Central memory CD4-positive, alpha-beta T cell (primary cell): ENCODE data around the gene FLT4.

Experiments used
- DNase-seq: peaks from one replicate; pipeline ENCODE4 v3.0.0; 2022

FLT4 gene

DNA sequence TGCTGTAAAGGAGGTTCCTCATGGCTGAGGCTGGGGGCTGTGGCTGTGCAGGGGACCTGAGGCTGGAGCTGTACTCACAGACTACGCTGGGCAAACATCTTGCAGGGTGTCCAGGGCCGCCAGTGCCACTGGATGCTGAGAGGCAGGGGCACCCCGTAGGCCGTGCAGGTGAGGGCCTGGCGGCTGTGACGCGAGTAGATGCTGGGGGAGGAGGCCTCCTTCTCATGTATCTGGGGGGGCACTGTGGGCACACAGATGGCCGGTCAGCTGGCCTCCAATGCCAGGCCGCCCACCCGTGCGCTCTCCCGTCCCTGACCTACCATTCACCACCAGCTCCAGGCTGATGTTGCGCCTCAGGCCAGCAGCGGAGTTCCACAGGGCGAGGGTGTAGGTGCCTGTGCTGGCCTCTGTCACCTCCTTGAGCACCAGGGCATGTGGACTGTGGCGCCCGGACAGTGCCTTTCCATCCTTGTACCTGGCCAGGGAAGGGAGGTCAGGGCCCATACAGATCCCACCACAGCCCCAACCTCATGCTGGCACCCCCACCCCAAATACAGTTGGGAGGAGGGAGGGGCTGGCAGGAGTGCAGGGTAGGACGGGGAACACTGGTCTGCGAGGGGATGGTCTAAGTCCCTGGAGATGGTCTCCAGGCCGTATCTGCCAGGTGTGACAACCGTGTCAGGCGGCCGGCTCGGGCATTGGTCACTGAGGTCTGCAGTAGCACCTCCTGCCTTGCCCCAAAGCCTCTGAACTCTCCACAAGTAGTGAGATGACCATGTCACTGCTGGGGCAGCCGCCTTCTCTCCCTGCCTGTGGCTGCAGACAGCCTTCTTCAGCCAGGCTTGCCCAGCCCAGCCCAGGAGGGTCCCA lies 23.4 kb downstream of the FLT4 start:
- DNase-seq: no peak

DNA sequence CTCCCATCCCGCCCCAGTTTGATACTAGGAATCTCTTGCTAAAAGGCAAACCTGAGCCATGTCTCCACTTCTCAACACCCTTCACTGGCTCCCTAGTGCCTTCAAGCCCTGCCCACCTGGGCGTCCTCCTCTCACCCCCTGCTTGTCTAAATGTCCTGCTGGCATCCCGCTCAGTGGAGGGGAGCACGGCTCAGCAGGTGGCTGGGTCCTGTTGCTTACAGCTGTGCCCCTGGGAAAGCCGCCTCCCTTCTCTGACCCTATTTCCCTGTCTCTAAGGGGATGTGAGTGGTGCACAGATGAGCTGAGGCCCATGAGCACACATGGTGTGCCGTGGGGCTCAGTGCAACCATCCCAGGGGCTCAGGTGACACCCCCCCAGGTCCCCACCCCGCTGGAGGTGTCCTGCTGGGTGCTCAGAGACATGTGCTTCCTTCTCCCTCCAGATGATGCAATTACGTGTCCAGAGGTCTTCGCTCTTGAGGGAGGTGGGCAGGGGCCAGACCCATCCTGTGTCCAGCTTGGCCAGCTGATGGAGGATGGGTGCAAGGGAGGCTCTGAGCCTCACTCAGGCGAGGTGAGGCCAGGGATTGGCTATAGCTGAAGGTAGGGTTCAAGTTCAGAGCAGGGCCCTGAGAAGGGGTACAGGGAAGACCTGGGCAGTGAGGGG lies 24.1 kb downstream of the FLT4 start:
- no peak for DNase-seq

- no peak for DNase-seq
Observed at GRCh38 chr5:180624587-180624986, 24.8 kb downstream of the FLT4 start.

DNA sequence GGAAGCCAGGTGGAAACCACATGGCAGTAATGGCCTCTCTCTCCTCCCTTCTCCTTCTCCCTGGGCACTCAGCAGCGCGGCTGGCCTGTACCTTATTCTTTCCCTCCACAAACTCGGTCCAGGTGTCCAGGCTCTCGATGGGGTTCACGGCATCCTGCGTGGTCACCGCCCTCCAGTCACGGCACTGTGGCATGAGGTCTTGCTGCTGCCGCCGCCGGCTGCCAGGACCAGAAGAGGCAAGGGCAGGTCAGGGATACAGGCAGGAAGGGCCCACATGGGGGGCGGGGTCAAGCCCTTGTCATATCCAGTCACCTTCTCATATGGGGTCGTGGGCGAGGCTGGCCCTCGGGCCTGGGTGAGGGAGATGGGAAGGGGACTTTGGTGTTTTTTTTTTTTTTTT lies 25.6 kb downstream of the FLT4 start:
- DNase-seq: no peak

DNA sequence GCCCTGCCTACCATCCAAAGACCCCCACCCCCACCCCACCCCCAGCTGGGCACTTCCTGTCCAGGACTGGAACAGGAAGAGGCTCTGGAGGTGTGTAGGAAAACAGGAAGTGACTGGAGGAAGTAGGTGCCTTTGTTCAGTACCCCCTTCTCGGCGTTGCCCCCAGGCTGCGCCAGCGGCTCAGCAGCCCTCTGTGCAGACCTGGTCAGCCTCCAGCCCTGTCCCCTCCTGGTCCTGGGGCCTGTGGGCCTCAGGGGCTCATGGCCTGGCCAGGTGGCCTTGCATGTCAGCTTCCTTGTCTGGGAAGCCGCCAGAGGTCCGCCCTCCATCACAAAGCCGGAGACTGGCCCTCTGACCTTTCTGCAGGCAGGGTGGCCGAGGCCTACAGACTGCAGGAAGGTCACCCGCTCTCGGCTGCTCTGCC lies 26.0 kb downstream of the FLT4 start:
- no peak for DNase-seq

GRCh38 chr5:180622910-180623309 lies 26.5 kb downstream of the FLT4 start:
- no peak for DNase-seq

GRCh38 chr5:180621311-180621710 lies 28.1 kb downstream of the FLT4 start:
- no peak for DNase-seq

DNA sequence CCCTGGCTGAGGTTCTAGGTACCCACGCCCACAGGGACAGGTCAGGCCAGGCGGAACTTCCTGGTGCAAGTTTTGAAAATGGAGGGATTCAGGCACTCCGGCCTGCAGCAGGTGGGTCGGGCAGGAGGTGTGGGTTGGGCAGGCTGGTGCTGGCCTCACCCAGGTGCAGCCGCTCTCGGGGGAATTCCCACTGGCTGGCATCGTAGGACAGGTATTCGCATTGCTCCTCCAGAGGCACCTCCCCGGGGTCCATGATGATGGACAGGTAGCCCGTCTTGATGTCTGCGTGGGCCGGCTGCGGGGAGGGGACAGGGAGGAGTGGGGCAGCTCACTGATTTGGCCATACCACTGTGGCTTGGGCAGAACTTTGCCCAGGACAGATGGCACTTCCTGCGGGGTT lies 29.4 kb downstream of the FLT4 start:
- no peak for DNase-seq

GRCh38 chr5:180619563-180619915 lies 29.9 kb downstream of the FLT4 start:
- no peak for DNase-seq

DNA sequence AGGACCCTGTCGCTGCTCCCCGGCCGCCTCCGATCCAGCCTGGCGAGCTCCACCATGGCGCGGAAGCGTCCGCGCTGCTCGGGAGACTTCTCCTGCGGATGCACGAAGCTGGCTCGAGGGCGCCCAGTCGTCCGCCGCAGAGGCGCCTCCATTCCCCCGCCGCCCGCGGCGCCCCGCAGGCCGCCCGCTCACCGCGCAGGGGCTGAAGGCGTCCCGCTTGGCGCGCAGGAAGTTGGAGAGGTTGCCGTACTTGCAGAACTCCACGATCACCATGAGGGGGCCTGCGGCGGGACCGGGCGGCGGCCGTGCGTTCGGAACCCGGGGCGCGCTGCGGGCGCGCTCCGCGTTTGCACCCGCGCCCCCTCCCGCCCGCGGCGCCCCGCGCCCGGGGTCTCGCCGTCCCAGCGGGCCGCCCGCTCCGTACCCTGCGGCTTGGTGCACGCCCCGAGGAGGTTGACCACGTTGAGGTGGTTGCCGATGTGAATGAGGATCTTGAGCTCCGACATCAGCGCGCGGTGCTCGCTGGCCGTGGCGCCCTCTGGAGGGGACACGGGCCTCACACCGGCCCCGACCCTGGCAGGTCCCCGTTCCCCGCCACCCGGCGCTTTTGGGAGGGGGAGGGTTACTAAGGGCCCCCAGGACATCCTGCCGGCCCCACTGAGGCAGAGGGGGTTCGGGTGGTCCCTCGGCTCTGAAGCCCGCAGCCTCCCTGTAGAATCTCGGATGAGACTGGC lies 30.4 kb downstream of the FLT4 start:
- no peak for DNase-seq

- DNase-seq: no peak
Observed at GRCh38 chr5:180618487-180618828, 30.9 kb downstream of the FLT4 start.

GRCh38 chr5:180613814-180614188 lies 35.6 kb downstream of the FLT4 start:
- no peak for DNase-seq

DNA sequence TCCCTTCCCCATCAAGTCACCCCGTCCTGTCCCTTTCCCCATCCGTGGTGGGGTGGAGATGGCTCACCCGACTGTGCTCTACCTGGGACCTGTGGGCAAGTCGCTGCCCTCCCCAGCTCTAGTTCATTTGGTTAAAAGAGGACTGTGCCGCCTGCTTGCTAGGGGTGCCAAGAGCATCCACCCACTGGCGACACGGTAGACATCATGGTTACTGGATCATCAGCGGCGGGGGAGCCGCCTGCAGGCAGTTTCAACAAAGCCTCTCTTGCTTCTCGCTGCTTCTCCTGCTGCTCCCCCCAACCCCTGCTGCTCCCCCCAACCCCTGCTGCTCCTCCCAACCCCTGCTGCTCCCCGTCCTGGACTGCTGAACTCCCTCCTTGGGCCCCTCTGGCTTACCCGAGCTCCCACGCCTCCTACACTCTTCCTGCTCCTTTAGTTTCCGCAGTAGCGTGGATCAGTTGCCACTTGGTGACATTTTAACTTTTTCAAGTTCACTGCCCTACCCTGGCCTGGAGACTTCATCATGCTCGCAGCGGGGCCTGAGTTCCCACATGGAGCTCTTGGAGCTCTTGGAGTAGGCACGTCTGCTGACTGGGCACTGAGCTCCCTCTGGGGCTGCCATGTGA lies 36.1 kb downstream of the FLT4 start:
- no peak for DNase-seq

- no peak for DNase-seq
Observed at GRCh38 chr5:180612683-180613082, 36.7 kb downstream of the FLT4 start.

DNA sequence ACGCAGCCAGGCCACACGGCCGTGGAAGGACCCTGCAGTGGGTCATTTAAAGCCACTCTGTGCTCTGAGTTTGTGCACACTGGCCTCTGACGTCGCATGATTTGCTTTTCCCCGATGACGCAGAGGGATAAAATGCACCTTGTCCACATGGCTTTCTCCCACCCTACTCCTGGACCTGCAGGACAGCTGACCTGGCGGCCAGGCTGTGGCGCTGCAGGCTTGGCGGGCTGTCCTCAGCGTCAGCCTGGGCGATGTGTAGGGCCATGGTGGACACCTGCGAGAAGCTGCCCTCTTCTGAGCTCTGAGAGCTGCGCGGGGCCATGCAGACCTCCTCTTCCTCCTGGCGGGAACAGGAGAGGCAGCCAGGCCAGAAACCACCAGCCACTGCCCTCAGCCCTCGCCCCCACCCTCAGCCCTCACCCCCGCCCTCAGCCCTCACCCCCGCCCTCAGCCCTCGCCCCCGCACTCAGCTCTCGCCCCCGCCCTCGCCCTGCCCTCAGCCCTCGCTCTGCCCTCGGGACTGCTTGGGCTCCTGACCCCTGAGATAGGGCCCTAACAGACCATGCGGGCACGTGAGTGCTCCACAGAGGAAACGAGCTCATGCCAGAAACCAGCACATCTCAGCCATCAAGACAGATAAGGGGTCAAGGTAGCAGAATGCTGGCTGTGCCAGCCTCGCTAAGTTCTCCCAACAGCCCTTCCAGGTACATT lies 38.1 kb downstream of the FLT4 start:
- no peak for DNase-seq

- no peak for DNase-seq
Observed at GRCh38 chr5:180609817-180610550, 39.4 kb downstream of the FLT4 start.

DNA sequence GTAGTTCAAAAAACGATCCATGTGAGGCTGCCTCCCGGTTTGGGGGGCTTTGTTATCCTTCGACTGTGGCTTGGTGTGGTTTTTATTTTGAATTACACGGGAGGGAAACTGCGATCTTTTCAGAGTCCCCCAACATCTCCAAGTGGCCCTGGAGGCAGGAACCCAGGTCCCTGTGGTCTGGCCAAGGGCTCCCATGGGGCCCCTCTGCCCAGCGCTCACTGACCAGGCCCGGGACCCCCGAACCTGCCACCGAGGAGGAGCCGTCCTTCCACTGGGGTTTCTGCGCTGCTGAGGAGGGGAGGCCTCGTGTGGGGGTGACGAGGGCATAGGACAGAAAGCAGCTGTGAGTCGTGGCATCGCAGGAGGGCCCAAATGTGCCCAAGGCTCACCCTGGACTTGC lies 40.0 kb downstream of the FLT4 start:
- no peak for DNase-seq

DNA sequence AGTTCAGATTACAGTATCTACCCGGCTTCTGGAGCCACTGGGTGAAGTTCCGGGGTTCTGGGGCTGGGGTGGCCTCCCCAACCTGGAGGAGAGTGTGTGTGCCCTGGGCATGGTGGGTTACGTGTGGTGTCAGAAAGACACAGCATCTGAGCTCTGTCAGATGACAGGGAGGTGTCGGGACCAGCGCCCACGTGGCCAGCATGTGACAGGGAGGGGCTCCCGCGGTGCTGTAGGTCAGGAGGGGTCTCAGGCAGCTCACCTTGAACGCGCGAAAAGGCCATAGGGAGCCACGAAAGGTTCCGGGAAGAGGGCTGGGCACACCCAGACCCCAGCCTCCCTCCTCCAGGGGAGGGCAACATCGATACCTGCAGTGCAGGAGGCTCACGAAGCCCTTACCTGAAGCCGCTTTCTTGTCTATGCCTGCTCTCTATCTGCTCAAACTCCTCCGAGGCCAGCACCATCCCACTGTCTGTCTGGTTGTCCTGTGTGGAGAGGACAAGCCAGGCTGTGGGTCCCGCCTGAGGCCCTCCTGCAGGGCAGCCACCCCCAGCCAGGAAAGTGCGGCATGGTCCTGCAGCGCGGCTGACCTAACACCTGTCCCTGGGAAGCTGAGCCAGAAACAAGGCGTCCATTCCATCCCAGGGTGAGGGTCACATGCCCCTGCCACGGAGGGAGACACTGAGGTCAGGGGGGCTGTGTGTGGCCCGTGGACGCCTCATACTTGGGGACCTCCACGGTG lies 40.7 kb downstream of the FLT4 start:
- no peak for DNase-seq

GRCh38 chr5:180607861-180608571 lies 41.4 kb downstream of the FLT4 start:
- no peak for DNase-seq

DNA sequence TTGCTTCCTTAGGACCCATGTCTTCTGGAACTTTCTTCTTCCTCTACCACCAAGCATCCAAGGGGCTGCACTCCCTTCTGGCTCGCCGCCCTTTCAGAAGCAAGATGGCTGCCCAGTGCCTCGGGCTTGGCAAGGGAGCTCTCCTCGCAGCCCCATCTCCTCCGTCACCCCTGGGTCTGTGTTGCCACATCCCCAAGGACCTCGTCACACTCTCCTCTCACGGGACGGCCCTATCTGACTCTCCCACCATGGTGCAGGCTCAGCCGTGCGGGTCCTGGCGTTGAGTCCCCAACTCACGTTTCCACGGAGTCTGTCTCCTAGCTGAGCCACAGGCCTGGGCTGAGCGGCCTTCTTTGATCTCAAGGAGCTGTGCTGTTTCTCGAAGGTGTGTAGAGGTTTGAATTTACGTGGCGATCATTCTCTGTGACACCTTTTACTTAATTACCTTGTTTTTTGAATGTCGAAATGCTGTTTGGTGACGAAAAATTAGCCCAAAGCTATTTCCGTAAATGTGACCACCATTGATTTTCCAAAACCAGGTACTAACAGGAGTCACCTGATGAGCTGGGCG lies 43.1 kb downstream of the FLT4 start:
- DNase-seq: no peak
